Measurements from ENCODE around the gene CDH22. TPM values are rescaled to one million over a fixed set of nuclear protein-coding genes. Genes with fewer than 3 reads are reported as not detected.

CDH22 gene
- total RNA-seq, 3 donors from 2014 or later, result 0.13 to 0.32 (median 0.19) TPM

GRCh38 chr20:46354207-46354555, 45.9 kb upstream of the CDH22 start:
- DNase-seq (no peak), ATAC-seq (no peak)
- TF ChIP-seq, protein P1, sequence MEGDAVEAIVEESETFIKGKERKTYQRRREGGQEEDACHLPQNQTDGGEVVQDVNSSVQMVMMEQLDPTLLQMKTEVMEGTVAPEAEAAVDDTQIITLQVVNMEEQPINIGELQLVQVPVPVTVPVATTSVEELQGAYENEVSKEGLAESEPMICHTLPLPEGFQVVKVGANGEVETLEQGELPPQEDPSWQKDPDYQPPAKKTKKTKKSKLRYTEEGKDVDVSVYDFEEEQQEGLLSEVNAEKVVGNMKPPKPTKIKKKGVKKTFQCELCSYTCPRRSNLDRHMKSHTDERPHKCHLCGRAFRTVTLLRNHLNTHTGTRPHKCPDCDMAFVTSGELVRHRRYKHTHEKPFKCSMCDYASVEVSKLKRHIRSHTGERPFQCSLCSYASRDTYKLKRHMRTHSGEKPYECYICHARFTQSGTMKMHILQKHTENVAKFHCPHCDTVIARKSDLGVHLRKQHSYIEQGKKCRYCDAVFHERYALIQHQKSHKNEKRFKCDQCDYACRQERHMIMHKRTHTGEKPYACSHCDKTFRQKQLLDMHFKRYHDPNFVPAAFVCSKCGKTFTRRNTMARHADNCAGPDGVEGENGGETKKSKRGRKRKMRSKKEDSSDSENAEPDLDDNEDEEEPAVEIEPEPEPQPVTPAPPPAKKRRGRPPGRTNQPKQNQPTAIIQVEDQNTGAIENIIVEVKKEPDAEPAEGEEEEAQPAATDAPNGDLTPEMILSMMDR (IDR thresholded peaks at IDR 0.05), result no peak
- no peak overlapping the region for H3K4me3 ChIP-seq
- H3K4me1 ChIP-seq (ENCODE audit: low read depth), result no peaks in the 10 kb centered on the region
- H3K36me3 ChIP-seq (ENCODE audit: low read depth), result no peaks in the 10 kb centered on the region
- no peaks in the 10 kb centered on the region for H3K9me3 ChIP-seq
- intact Hi-C loops (cut with DNase I, micrococcal nuclease), result no loop called here

DNA sequence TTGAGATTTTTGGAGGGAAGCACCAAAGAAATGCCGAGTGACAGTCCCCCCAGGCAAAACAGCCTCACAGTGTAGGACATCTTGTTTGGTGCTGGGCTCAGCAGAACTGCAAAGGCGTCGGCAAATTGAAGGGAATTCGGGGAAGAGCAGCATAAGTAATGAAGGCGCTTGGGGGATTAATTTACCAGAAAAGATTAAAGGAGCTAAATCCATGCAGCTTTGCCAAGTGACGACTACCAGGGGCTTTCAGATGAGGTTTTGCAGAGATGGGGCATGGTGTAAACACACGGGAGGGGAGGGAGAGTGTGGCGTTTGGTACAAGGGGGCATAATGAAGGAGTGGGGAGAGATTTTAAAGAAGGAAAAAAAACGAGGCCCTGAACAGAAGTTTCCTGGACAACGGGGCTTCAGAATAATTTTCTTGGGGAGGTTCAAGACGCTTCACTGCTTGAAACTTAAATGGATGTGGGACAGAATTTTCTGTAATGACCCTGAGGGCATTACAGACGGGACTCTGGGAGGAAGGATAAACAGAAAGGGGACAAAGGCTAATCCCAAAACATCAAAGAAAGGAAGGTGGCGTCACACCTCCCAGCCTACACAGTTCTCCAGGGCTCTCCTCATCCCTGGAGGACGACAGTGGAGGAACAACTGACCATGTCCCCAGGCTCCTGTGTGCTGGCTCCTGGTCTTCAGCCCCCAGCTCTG, 45.4 kb upstream of the CDH22 start:
- intact Hi-C loops (cut with DNase I, micrococcal nuclease), result no loop called here
- H3K36me3 ChIP-seq (ENCODE audit: low read depth), result no peaks in the 10 kb centered on the region

DNA sequence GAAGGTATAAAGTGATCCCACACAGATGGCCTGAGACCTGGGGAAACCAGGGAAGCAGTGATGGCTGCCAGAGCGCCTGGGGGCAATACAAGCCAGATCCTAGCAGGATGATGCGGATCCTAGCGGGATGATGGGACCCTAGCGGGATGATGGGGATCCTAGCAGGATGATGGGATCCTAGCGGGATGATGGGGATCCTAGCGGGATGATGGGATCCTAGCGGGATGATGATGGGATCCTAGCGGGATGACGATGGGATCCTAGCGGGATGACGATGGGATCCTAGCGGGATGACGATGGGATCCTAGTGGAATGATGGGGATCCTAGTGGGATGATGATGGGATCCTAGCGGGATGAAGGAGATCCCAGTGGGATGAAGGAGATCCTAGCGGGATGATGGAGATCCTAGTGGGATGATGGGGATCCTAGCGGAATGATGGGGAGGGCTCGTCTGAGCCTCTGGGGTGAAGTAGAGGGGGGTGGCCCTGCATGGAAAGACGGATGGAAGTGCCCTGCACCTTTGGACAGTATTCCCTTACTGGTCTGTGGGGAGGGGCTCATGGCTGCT, 44.2 kb upstream of the CDH22 start:
- TF ChIP-seq, protein P1 (IDR thresholded peaks at IDR 0.05), result no peak
- no peaks in the 10 kb centered on the region for H3K4me1 ChIP-seq (ENCODE audit: low read depth)
- no peaks in the 10 kb centered on the region for H3K36me3 ChIP-seq (ENCODE audit: low read depth)
- ATAC-seq (no peak), DNase-seq (no peak)
- intact Hi-C loops (cut with DNase I, micrococcal nuclease), result no loop called here
- H3K9me3 ChIP-seq, result no peaks in the 10 kb centered on the region
- no peak overlapping the region for H3K4me3 ChIP-seq

More for the DNA sequence above, 45.4 kb upstream of the CDH22 start:
- no peak for DNase-seq
- Histone ChIP-seq H3K4me1 (ENCODE audit: low read depth) (no peaks in the 10 kb centered on the region), H3K9me3 (no peaks in the 10 kb centered on the region), H3K4me3 (no peak overlapping the region)
- TF ChIP-seq, protein P1 (IDR thresholded peaks at IDR 0.05), result no peak
- no peak for ATAC-seq

- TF ChIP-seq, protein P1 (IDR thresholded peaks at IDR 0.05), result no peak
Observed at GRCh38 chr20:46351357-46352058, 43.2 kb upstream of the CDH22 start.

GRCh38 chr20:46350986-46351267, 42.6 kb upstream of the CDH22 start:
- TF ChIP-seq, protein P1 (IDR thresholded peaks at IDR 0.05), result no peak
- H3K4me1 ChIP-seq (ENCODE audit: low read depth), result no peaks in the 10 kb centered on the region
- no peaks in the 10 kb centered on the region for H3K36me3 ChIP-seq (ENCODE audit: low read depth)
- H3K4me3 ChIP-seq, result no peak overlapping the region
- H3K9me3 ChIP-seq, result no peaks in the 10 kb centered on the region
- ATAC-seq, result no peak
- DNase-seq, result no peak
- intact Hi-C loops (cut with DNase I, micrococcal nuclease), result no loop called here

More at GRCh38 chr20:46351357-46352058, 43.2 kb upstream of the CDH22 start:
- no peaks in the 10 kb centered on the region for H3K9me3 ChIP-seq
- no peak overlapping the region for H3K4me3 ChIP-seq
- DNase-seq, result no peak
- intact Hi-C loops (cut with DNase I, micrococcal nuclease), result no loop called here
- H3K36me3 ChIP-seq (ENCODE audit: low read depth), result no peaks in the 10 kb centered on the region
- ATAC-seq, result no peak
- no peaks in the 10 kb centered on the region for H3K4me1 ChIP-seq (ENCODE audit: low read depth)

All from mucosa of descending colon (tissue), 3 donors.